Upper lobe of left lung (tissue), 6 donors: Measurements from ENCODE around the gene SUCO. TPM values are rescaled to one million over a fixed set of nuclear protein-coding genes. Genes with fewer than 3 reads are reported as not detected.
"Not testable (repeated sequence)": the region's sequence is repeated elsewhere in the genome, so short reads cannot be mapped to it uniquely, and the experiment has no call there.

Experiments
- ATAC-seq, 2 donors: fragments of 200-7000 bp; cut with Tn5 transposase; one replicate each; pipeline ENCODE4 v1.9.1; 2022; ENCODE audit warnings: mild to moderate bottlenecking in 2 of 2, moderate library complexity in 2 of 2; ENCODE audit not compliant: low FRiP score in 2 of 2
- DNase-seq, 2 donors: peaks; one replicate each; pipeline ENCODE4 v3.0.0-alpha.2; 2019 to 2020
- H3K27ac ChIP-seq, 4 donors: fragments of 200-600 bp; sonication (generic); one replicate each; pipeline ENCODE4 v1.5.1; 2016 to 2019
- H3K27me3 ChIP-seq, 4 donors: fragments of 200-600 bp; sonication (generic); one replicate each; pipeline ENCODE4 v1.5.1; 2017 to 2019
- H3K36me3 ChIP-seq, 4 donors: fragments of 200-600 bp; sonication (generic); one replicate each; pipeline ENCODE4 v1.5.1; 2016 to 2019
- H3K4me1 ChIP-seq, 4 donors: fragments of 200-600 bp; sonication (generic); one replicate each; pipeline ENCODE4 v1.5.1; 2018 to 2019
- H3K4me3 ChIP-seq, 4 donors: fragments of 200-600 bp; sonication (generic); one replicate each; pipeline ENCODE4 v1.5.1; 2017 to 2019; ENCODE audit warnings: mild to moderate bottlenecking in 2 of 4, moderate library complexity in 1 of 4
- H3K9me3 ChIP-seq, 4 donors: fragments of 200-600 bp; sonication (generic); one replicate each; pipeline ENCODE4 v1.5.1; 2018 to 2019
- CTCF ChIP-seq, 6 experiments: fragments of 450-650 bp in 4 of 6; fragments of 200-600 bp in 2 of 6; sonication (generic) in 2 of 6; IDR thresholded peaks; one replicate each; pipeline ENCODE4 v1.5.1; 2016 to 2019; ENCODE audit warnings: antibody characterized with exemption in 6 of 6
- EP300 ChIP-seq, 4 donors: sonication (generic); formaldehyde crosslinking; IDR thresholded peaks; one replicate each; pipeline ENCODE4 v1.5.1; 2017; ENCODE audit warnings: antibody characterized with exemption in 4 of 4, control low read depth in 2 of 4
- POLR2A ChIP-seq, 4 donors: fragments of 450-650 bp; IDR thresholded peaks; one replicate each; pipeline ENCODE4 v1.5.1; 2016 to 2017; ENCODE audit warnings: antibody characterized with exemption in 4 of 4, mild to moderate bottlenecking in 2 of 4
- POLR2AphosphoS5 ChIP-seq, 2 donors: sonication (generic); formaldehyde crosslinking; IDR thresholded peaks; one replicate each; pipeline ENCODE4 v1.5.1; 2017; ENCODE audit warnings: antibody characterized with exemption in 2 of 2
- WGBS, 2 donors: methylation state at CpG; one replicate each; pipeline ENCODE4 v1.1.5; 2017 to 2018; 5-methylcytosine and 5-hydroxymethylcytosine counted together
- total RNA-seq, 6 donors: library from RNA; depleted of rRNA in 4 of 6; stranded (reverse); fragments of >200 nt in 4 of 6; gene quantifications; one replicate each; pipeline versions ENCODE4 v1.1.0 to v1.2.1, GENCODE V29; 2016 to 2021
- donor health status: DM: no; HTN: no; CAD: no; lungs with moderate emphysema.
- donor health status: DM: no; HTN: yes; CAD: no; lungs with severe emphysema.

SUCO gene
- total RNA-seq, 6 donors from 2014 or later: 14.4 to 59.2 (median 29.5) TPM

DNA sequence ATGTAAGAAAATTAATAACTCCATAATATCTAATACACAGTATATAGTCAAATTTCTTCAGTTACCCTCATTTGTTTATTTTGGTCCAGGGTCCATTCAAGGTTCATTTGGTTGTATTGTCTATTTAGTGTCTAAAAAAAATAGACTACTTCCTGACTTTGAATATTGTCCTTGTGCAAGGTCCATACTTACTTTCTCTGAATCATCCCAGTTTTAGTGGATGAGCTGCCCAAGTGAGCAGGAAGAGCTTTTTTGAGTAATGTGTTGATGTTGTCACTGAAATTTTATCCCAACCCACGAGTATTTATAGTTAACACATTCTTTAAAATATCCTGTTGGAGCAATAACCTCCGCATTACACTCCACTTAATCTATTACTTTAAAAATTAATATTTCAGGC, 80.3 kb downstream of the SUCO start:
- Histone ChIP-seq H3K27me3 (no peaks in the 10 kb centered on the region), H3K27ac (no peak overlapping the region), H3K36me3 (peaks cover 0 to 28% (median 13%) of the 10 kb centered on the region in 4 donors), H3K4me1 (no peaks in the 10 kb centered on the region), H3K4me3 (no peak overlapping the region), H3K9me3 (peaks cover 0 to 5% (median 0%) of the 10 kb centered on the region in 4 donors)
- no peak for ATAC-seq
- WGBS, 2 donors: 84 to 89% methylated on average over 2 of the region's 2 CpGs
- DNase-seq: no peak
- TF ChIP-seq CTCF (IDR thresholded peaks at IDR 0.05) (no peak), POLR2A (IDR thresholded peaks at IDR 0.05) (no peak), POLR2AphosphoS5 (IDR thresholded peaks at IDR 0.05) (no peak), EP300 (IDR thresholded peaks at IDR 0.05) (no peak)

GRCh38 chr1:172616195-172616594, 83.2 kb downstream of the SUCO start:
- no peak overlapping the region for H3K4me3 ChIP-seq
- TF ChIP-seq POLR2AphosphoS5 (IDR thresholded peaks at IDR 0.05) (no peak), EP300 (IDR thresholded peaks at IDR 0.05) (no peak), CTCF (IDR thresholded peaks at IDR 0.05) (no peak), POLR2A (IDR thresholded peaks at IDR 0.05) (no peak)
- DNase-seq (no peak), ATAC-seq (no peak)
- WGBS, 2 donors: 42 to 82% methylated on average over 1 of the region's 1 CpG
- H3K27ac ChIP-seq: no peak overlapping the region
- peaks cover 7 to 19% (median 8%) of the 10 kb centered on the region in 4 donors for H3K9me3 ChIP-seq
- H3K4me1 ChIP-seq: no peaks in the 10 kb centered on the region
- no peaks in the 10 kb centered on the region for H3K36me3 ChIP-seq
- no peaks in the 10 kb centered on the region for H3K27me3 ChIP-seq

GRCh38 chr1:172616636-172617035, 83.7 kb downstream of the SUCO start:
- TF ChIP-seq POLR2A (IDR thresholded peaks at IDR 0.05) (no peak), POLR2AphosphoS5 (IDR thresholded peaks at IDR 0.05) (no peak), CTCF (IDR thresholded peaks at IDR 0.05) (no peak), EP300 (IDR thresholded peaks at IDR 0.05) (no peak)

DNA sequence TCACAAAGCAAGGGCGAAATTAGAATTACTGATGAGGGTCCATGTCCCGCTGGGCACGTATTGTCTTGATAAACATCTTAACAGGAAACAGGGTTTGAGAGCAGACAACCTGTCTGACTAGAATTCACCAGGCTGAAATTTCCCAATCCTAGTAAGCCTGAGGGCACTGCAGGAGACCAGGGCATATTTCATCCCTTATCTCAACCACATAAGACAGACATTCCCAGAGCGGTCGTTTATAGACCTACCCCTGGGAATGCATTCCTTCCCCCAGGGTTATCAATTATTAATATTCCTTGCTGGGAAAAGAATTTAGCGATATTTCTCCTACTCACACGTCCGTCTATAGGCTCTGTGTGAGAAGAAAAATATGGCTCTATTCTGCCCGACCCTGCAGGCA, 87.7 kb downstream of the SUCO start:
- H3K9me3 ChIP-seq: peaks cover 7 to 21% (median 8%) of the 10 kb centered on the region in 4 donors
- H3K4me3 ChIP-seq, H3K36me3 ChIP-seq, DNase-seq, ATAC-seq, H3K4me1 ChIP-seq, H3K27me3 ChIP-seq, H3K27ac ChIP-seq: not testable (repeated sequence)
- 91 to 93% methylated on average over 9 of the region's 9 CpGs for WGBS, 2 donors

More at GRCh38 chr1:172616636-172617035, 83.7 kb downstream of the SUCO start:
- no peak for ATAC-seq
- Histone ChIP-seq H3K36me3 (no peaks in the 10 kb centered on the region), H3K27ac (no peak overlapping the region), H3K4me3 (no peak overlapping the region), H3K4me1 (no peaks in the 10 kb centered on the region), H3K9me3 (peaks cover 7 to 21% (median 8%) of the 10 kb centered on the region in 4 donors), H3K27me3 (no peaks in the 10 kb centered on the region)
- WGBS, 2 donors: 38 to 46% methylated on average over 3 of the region's 3 CpGs
- no peak for DNase-seq

DNA sequence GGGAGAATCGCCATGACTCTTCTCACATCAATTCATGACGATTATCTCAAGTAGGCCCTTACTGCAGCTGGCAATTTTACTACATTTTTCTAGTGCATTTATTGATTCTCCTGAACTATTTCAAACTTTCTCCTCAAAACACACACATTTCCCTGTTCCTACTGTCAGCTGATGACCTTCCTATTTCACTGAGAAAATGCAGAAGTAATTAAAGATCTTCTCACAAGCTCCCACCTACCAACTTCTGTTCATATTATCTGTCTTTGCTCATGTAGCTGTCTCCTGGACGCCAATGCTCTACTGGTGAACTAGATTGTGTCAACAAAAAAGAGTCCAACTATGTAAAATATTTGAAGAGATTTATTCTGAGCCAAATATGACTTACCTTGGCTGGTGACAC, 89.6 kb downstream of the SUCO start:
- H3K36me3 ChIP-seq: no peaks in the 10 kb centered on the region
- H3K9me3 ChIP-seq: peaks cover 7 to 16% (median 8%) of the 10 kb centered on the region in 4 donors
- DNase-seq: no peak
- no peak overlapping the region for H3K27ac ChIP-seq
- WGBS, 2 donors: 69 to 71% methylated on average over 3 of the region's 3 CpGs
- no peak overlapping the region for H3K4me3 ChIP-seq
- TF ChIP-seq POLR2A (IDR thresholded peaks at IDR 0.05) (no peak), CTCF (IDR thresholded peaks at IDR 0.05) (no peak), EP300 (IDR thresholded peaks at IDR 0.05) (no peak), POLR2AphosphoS5 (IDR thresholded peaks at IDR 0.05) (no peak)
- peaks cover 0 to 6% (median 0%) of the 10 kb centered on the region in 4 donors for H3K4me1 ChIP-seq
- H3K27me3 ChIP-seq: no peaks in the 10 kb centered on the region
- no peak for ATAC-seq
